IMR-90 (cell line): ENCODE results near the gene COL23A1. TPM values are rescaled to one million over a fixed set of nuclear protein-coding genes. Genes with fewer than 3 reads are reported as not detected.

Experiments used
- ATAC-seq: fragments of 200-7000 bp; cut with Tn5 transposase; 2 replicates; pipeline ENCODE4 v1.9.1; 2020; ENCODE audit warnings: low read depth, mild to moderate bottlenecking, moderate library complexity
- BruUV-seq: library from RNA; stranded (reverse); fragments of 400-500 nt; replicated peaks from 2 replicates; lab custom pipeline; 2021; lab: Mats Ljungman, UMichigan
- CTCF ChIA-PET: fragments of 300-600 bp; formaldehyde crosslinking; extraction: SDS; loops from one replicate; lab custom pipeline; 2021; ENCODE audit warnings: antibody characterized with exemption; lab: Yijun Ruan, JAX
- POLR2A ChIA-PET: fragments of 300-600 bp; sonication (Branson Sonifier 250); formaldehyde crosslinking; loops from one replicate; lab custom pipeline; 2022; ENCODE audit warnings: antibody characterized with exemption; ENCODE audit not compliant: unreplicated experiment; lab: Charles Lee
- DNase-seq: peaks from one replicate; pipeline ENCODE4 v3.0.0; 2013
- H2AFZ ChIP-seq: replicated peaks from 2 replicates; pipeline ENCODE3; 2013; ENCODE audit warnings: low read length, mild to moderate bottlenecking; ENCODE audit not compliant: poor library complexity
- H2AK5ac ChIP-seq: 2 replicates; pipeline ENCODE4 v1.6.1; 2013; ENCODE audit warnings: low read depth, low read length, inconsistent platforms
- H2AK9ac ChIP-seq: replicated peaks from 2 replicates; pipeline ENCODE3; 2013; ENCODE audit warnings: mild to moderate bottlenecking, low read depth, low read length, moderate library complexity; ENCODE audit not compliant: poor library complexity
- H2BK120ac ChIP-seq: 2 replicates; pipeline ENCODE4 v1.6.1; 2013; ENCODE audit warnings: low read depth, low read length, inconsistent platforms
- H2BK15ac ChIP-seq: 3 replicates; pipeline ENCODE4 v1.6.1; 2013; ENCODE audit warnings: low read depth, low read length, inconsistent platforms
- H2BK20ac ChIP-seq: 2 replicates; pipeline ENCODE4 v1.6.1; 2013; ENCODE audit warnings: low read depth, mild to moderate bottlenecking, inconsistent platforms, low read length, moderate library complexity
- H2BK5ac ChIP-seq: 2 replicates; pipeline ENCODE4 v1.6.1; 2013; ENCODE audit warnings: mild to moderate bottlenecking, low read depth, low read length, inconsistent platforms; ENCODE audit not compliant: poor library complexity, severe bottlenecking
- H3K14ac ChIP-seq: replicated peaks from 2 replicates; pipeline ENCODE4 v1.6.1; 2013; ENCODE audit warnings: low read depth, low read length, inconsistent platforms
- H3K18ac ChIP-seq: 2 replicates; pipeline ENCODE4 v1.6.1; 2013; ENCODE audit warnings: low read depth, low read length, control low read depth
- H3K23ac ChIP-seq: 2 replicates; pipeline ENCODE4 v1.6.1; 2013; ENCODE audit warnings: low read depth, low read length, inconsistent platforms
- H3K27ac ChIP-seq: 2 replicates; pipeline ENCODE4 v1.5.1; 2013; ENCODE audit warnings: mild to moderate bottlenecking, control low read depth, low read length; ENCODE audit not compliant: insufficient read depth
- H3K27me3 ChIP-seq: 2 replicates; pipeline ENCODE4 v1.6.1; 2013; ENCODE audit warnings: low read length; ENCODE audit not compliant: control insufficient read depth, insufficient read depth
- H3K36me3 ChIP-seq: 2 replicates; pipeline ENCODE4 v1.6.1; 2013; ENCODE audit warnings: low read length, mixed read lengths; ENCODE audit not compliant: control insufficient read depth, insufficient read depth
- H3K4ac ChIP-seq: 2 replicates; pipeline ENCODE4 v1.6.1; 2013; ENCODE audit warnings: low read depth, low read length, inconsistent platforms
- H3K4me1 ChIP-seq: 2 replicates; pipeline ENCODE4 v1.6.1; 2013; ENCODE audit warnings: low read length, mixed read lengths; ENCODE audit not compliant: control insufficient read depth, insufficient read depth
- H3K4me2 ChIP-seq: 2 replicates; pipeline ENCODE4 v1.6.1; 2013; ENCODE audit warnings: low read depth, mild to moderate bottlenecking, control low read depth, low read length, moderate library complexity
- H3K4me3 ChIP-seq: 2 replicates; pipeline ENCODE4 v1.5.1; 2013; ENCODE audit warnings: low read depth, mild to moderate bottlenecking, control low read depth, low read length, moderate library complexity; ENCODE audit not compliant: insufficient read depth
- H3K56ac ChIP-seq: 2 replicates; pipeline ENCODE4 v1.6.1; 2013; ENCODE audit warnings: low read length, inconsistent platforms; ENCODE audit not compliant: insufficient read depth; ENCODE audit errors: extremely low read depth
- H3K79me1 ChIP-seq, 2 experiments: 2 replicates each; pipeline ENCODE4 v1.6.1; 2013; ENCODE audit warnings: low read length in 2 of 2, inconsistent platforms in 1 of 2, low read depth in 1 of 2
- H3K9ac ChIP-seq: 2 replicates; pipeline ENCODE4 v1.6.1; 2013; ENCODE audit warnings: low read depth, low read length, control low read depth
- H3K9me1 ChIP-seq: 2 replicates; pipeline ENCODE4 v1.6.1; 2013; ENCODE audit warnings: low read length, inconsistent platforms; ENCODE audit not compliant: insufficient read depth
- H3K9me3 ChIP-seq: 2 replicates; pipeline ENCODE4 v1.6.1; 2013; ENCODE audit warnings: low read length; ENCODE audit not compliant: control insufficient read depth, insufficient read depth
- H4K20me1 ChIP-seq: 2 replicates; pipeline ENCODE4 v1.6.1; 2013; ENCODE audit warnings: low read length, inconsistent platforms; ENCODE audit not compliant: insufficient read depth
- H4K5ac ChIP-seq: 2 replicates; pipeline ENCODE4 v1.6.1; 2013; ENCODE audit warnings: mild to moderate bottlenecking, low read depth, low read length, control low read depth
- H4K8ac ChIP-seq, 2 experiments: 2 replicates each; pipeline ENCODE4 v1.6.1; 2013; ENCODE audit warnings: low read depth in 2 of 2, low read length in 2 of 2, control low read depth in 1 of 2, inconsistent platforms in 1 of 2
- H4K91ac ChIP-seq: 2 replicates; pipeline ENCODE4 v1.6.1; 2013; ENCODE audit warnings: low read depth, low read length, inconsistent platforms; ENCODE audit not compliant: insufficient read depth
- BHLHE40 ChIP-seq: fragments of 150-350 bp; IDR thresholded peaks from 2 replicates; pipeline ENCODE4 v1.6.1; 2016; ENCODE audit warnings: mild to moderate bottlenecking, low read depth, low read length
- CTCF ChIP-seq: conservative IDR thresholded peaks from 2 replicates; pipeline ENCODE4 v1.5.1; 2012; ENCODE audit warnings: mild to moderate bottlenecking, low read depth, low read length, improper control_type of control experiment
- ELK1 ChIP-seq: fragments of 150-350 bp; IDR thresholded peaks from 2 replicates; pipeline ENCODE4 v1.6.1; 2016; ENCODE audit warnings: low read depth, mild to moderate bottlenecking, low read length, moderate library complexity, borderline replicate concordance
- FOS ChIP-seq: fragments of 150-350 bp; IDR thresholded peaks from 2 replicates; pipeline ENCODE4 v1.6.1; 2016; ENCODE audit warnings: low read depth, low read length
- MAFK ChIP-seq: IDR thresholded peaks from 2 replicates; pipeline ENCODE4 v1.6.1; 2012; ENCODE audit warnings: low read depth, low read length, improper control_type of control experiment
- MAZ ChIP-seq: IDR thresholded peaks from 2 replicates; pipeline ENCODE4 v1.6.1; 2012; ENCODE audit warnings: low read depth, mild to moderate bottlenecking, low read length, improper control_type of control experiment, moderate library complexity, borderline replicate concordance
- POLR2A ChIP-seq: IDR thresholded peaks from 2 replicates; pipeline ENCODE4 v1.6.1; 2012; ENCODE audit warnings: mild to moderate bottlenecking, low read depth, low read length
- RAD21 ChIP-seq: IDR thresholded peaks from 2 replicates; pipeline ENCODE4 v1.6.1; 2012; ENCODE audit warnings: low read length, improper control_type of control experiment
- RCOR1 ChIP-seq: IDR thresholded peaks from 2 replicates; pipeline ENCODE4 v1.6.1; 2012; ENCODE audit warnings: mild to moderate bottlenecking, low read length, improper control_type of control experiment; ENCODE audit not compliant: insufficient replicate concordance
- RFX5 ChIP-seq: IDR thresholded peaks from 2 replicates; pipeline ENCODE4 v1.8.0; 2012; ENCODE audit warnings: low read depth, mild to moderate bottlenecking, low read length, moderate library complexity
- SMC3 ChIP-seq: fragments of 150-350 bp; IDR thresholded peaks from 2 replicates; pipeline ENCODE4 v1.6.1; 2016; ENCODE audit warnings: low read depth, mild to moderate bottlenecking, antibody characterized with exemption, low read length, moderate library complexity
- USF2 ChIP-seq: fragments of 150-350 bp; IDR thresholded peaks from 2 replicates; pipeline ENCODE4 v1.6.1; 2017; ENCODE audit warnings: mild to moderate bottlenecking, antibody characterized with exemption, low read length, low read depth
- WGBS, 2 experiments: methylation state at CpG; one replicate each; pipeline versions ENCODE4 v1.1.5 to v1.1.7; 2013; ENCODE audit warnings: missing lambda C conversion rate in 2 of 2; ENCODE audit not compliant: insufficient read length in 1 of 2; ENCODE audit errors: extremely low coverage in 2 of 2; 5-methylcytosine and 5-hydroxymethylcytosine counted together
- dilution Hi-C: fragments of 300-500 bp; cut with HindIII; formaldehyde crosslinking; loops from one replicate; pipeline ENCODE4 v1.14.3; 2018; ENCODE audit warnings: low sequenced_read_pairs; ENCODE audit not compliant: unreplicated experiment
- in situ Hi-C: fragments of 300-500 bp; cut with MboI; formaldehyde crosslinking; loops from 3 replicates; pipeline ENCODE4 v1.14.3; 2019; ENCODE audit warnings: low sequenced_read_pairs, inconsistent platforms, mixed read lengths
- intact Hi-C: fragments of 100-400 bp; cut with micrococcal nuclease; formaldehyde crosslinking; loops from 2 replicates; pipeline ENCODE4 v1.10.0; 2022
- polyA plus RNA-seq, 3 experiments: library from polyadenylated mRNA; depleted of rRNA; stranded (reverse); fragments of >200 nt; gene quantifications; 2 replicates each; pipeline ENCODE4 v1.2.3, GENCODE V29; 2012; ENCODE audit warnings: low replicate concordance in 1 of 3
- total RNA-seq: library from RNA; depleted of rRNA; stranded (reverse); fragments of >200 nt; gene quantifications from 2 replicates; pipeline ENCODE4 v1.2.3, GENCODE V29; 2012

The COL23A1 gene
- total and polyA plus RNA-seq, 2 of the 4 experiments (the other 2 are of a cell fraction) = not detected

GRCh38 chr5:178287791-178288105, 302.4 kb downstream of the COL23A1 start:
- Histone ChIP-seq H2AK5ac (no peak overlapping the region), H2BK20ac (no peak overlapping the region), H2BK120ac (no peak overlapping the region), H3K79me1 (no peaks in the 10 kb centered on the region), H3K9ac (no peak overlapping the region), H3K36me3 (no peaks in the 10 kb centered on the region), H2BK15ac (no peak overlapping the region), H3K56ac (no peak overlapping the region), H3K4ac (no peak overlapping the region), H3K9me1 (no peaks in the 10 kb centered on the region), H4K5ac (no peak overlapping the region), H4K20me1 (no peaks in the 10 kb centered on the region), H3K18ac (no peak overlapping the region), H3K14ac (no peak overlapping the region), H3K9me3 (peaks cover 6% of the 10 kb centered on the region), H3K4me1 (no peaks in the 10 kb centered on the region), H3K23ac (no peak overlapping the region), H4K8ac (no peak overlapping the region), H3K27ac (no peak overlapping the region), H3K27me3 (no peaks in the 10 kb centered on the region; the same call in 1 of the 2 replicates), H2AFZ (no peak overlapping the region), H4K91ac (no peak overlapping the region), H2BK5ac (no peak overlapping the region), H3K4me3 (no peak overlapping the region), H3K4me2 (no peak overlapping the region), H2AK9ac (no peak overlapping the region)
- in situ Hi-C loops (loop anchor here (25.0 kb wide), 1 partner anchor 1200 kb away; no protein-coding TSS in a partner anchor), intact Hi-C loops (no loop called here), dilution Hi-C loops (no loop called here)
- TF ChIP-seq RAD21 = no peak
- no peak for TF ChIP-seq RFX5
- no peak for TF ChIP-seq POLR2A
- no peak for TF ChIP-seq FOS
- TF ChIP-seq RCOR1 = no peak
- TF ChIP-seq SMC3 = no peak
- TF ChIP-seq ELK1 = no peak
- no peak for TF ChIP-seq BHLHE40
- TF ChIP-seq MAZ = no peak
- TF ChIP-seq MAFK = no peak
- TF ChIP-seq CTCF = no peak
- TF ChIP-seq USF2 = no peak
- ATAC-seq (no peak), DNase-seq (no peak)
- WGBS, 2 experiments = 93% methylated on average over 3 of the region's 10 CpGs; no CpG with 5 or more reads in 1 of the 2 experiments
- CTCF ChIA-PET = no interaction called here
- POLR2A ChIA-PET = no interaction called here
- BruUV-seq = no TSS peak
